GM18868 (cell line): Measurements from ENCODE around the gene VPS33A.
"Not testable (repeated sequence)": the region's sequence is repeated elsewhere in the genome, so short reads cannot be mapped to it uniquely, and the experiment has no call there.

Source experiments
- ATAC-seq: cut with Tn5 transposase; IDR thresholded peaks from one replicate; pipeline ENCODE4 v1.9.1; 2021; ENCODE audit warnings: mild to moderate bottlenecking, moderate library complexity; ENCODE audit not compliant: unreplicated experiment

The VPS33A gene

DNA sequence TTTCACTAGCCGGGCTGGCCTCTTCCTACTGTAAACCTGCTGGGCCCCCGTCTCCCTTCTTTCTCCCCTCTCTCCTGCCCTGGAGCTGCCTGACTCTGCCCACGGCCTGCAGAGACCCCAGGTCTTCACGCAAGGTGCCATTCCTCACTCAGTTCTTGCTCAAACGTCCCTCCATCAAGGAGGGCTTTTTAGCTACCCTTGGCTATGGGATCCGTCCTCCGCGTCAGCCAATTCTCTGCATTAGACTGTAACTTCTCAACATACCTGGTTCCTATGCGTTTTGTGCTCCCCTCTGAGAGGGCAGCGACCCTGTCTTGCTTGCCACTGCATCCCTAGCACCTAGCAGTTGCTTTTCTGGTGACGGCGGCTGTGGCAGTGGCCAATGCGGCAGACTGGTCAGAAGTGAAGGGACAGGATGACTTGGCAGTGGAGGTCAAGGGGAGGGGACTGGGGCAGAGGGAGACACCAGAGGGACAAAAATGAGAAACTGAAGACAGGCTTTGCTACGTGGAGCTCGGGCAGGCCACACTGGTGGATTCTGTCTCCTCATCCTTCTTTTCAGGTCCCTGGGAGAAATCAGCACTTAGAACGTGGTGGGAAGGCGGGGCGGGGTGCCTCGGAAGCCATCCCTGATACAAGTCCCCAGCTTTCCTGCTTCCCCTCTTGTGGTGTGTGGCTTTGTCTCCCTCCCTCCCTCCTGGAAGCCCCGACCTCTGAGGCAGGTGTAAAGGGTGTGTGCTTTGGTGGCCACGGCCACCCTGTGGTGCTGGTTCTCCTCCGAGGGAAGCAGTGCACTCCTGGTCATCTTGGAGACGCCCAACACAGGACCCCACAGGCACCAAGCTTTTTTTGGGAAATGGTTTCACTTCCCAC is 61.0 kb downstream of the VPS33A start:
- no peak for ATAC-seq

GRCh38 chr12:122204167-122205052 is 61.9 kb downstream of the VPS33A start:
- no peak for ATAC-seq

DNA sequence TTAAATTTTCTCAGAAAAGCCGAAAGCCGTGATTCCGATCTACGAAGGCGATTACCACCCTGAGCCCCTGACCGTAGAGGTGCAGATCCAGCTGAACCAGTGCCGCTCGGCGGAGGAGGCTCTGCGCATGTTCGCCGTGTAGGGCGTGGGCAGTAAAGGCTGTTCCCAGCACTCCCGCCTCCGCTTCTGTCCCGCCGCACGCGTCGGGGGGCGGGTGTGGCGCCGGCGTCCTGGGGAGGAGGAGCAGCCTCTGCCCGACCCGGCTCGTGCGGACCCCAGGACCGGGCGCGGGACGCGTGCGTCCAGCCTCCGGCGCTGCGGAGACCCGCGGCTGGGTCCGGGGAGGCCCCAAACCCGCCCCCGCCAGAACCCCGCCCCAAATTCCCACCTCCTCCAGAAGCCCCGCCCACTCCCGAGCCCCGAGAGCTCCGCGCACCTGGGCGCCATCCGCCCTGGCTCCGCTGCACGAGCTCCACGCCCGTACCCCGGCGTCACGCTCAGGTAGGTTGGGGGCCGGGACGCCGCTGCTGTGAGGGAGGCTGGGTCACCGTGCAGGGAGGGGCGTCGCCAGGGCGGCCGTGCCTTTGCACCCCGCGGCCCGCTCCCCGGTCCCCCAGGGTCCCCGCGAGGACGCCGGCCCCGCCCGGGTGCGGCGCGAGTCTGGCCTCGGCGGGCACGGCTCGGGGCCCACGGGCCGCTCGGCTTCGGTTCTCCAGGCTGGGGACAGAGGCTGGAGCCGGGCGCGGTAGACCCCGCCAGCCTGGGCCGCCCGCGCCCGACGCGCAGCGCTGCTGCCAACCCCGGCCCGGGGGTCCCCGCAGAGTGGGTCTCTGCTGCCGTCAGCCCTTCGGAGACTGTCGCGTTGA is 62.8 kb downstream of the VPS33A start, which contains the start of gene B3GNT4:
B3GNT4 (plus strand) TSS at position 409 of the 866 bp plus-strand sequence. CDS start 910 bp downstream, outside the sequence.
- ATAC-seq: no peak

- ATAC-seq: not testable (repeated sequence)
Measured at GRCh38 chr12:122202811-122203210, 63.5 kb downstream of the VPS33A start.

DNA sequence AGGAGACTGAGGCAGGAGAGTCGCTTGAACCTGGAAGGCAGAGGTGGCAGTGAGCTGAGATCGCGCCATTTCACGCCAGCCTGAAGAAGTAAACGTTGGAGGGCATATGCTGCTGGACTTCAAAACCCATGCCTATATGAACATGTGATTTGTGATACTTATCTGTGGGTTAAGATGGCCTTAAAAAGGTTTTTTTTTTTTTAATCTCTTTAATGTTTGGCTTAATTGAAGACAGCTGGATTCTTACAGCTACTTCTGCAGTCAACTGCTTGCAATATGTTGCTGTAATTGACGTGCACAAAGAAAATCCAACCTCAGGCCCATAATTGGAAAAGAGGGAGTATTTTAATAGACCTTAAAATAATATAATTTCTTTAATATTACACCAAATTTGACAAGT is 64.3 kb downstream of the VPS33A start:
- no peak for ATAC-seq

DNA sequence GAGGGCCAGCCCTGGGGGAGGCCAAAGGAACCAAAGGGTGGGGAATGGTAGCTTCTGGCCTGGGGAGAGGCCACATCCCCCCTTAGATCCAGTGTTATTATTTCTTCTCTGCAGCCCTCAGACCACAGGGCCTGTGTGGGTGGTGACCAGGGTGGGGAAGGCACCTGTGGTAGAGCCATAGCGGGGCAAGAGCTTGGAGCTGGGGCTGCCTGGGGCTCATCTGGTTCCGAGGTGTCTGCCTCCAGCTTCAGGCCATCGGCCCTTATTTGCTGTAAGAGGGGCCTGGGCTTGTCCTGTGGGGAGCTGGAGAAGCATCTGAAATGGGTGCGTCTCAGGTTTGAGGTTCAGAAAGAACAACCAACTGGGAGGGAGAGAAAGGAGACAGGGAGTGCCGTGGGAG is 64.9 kb downstream of the VPS33A start:
- ATAC-seq: no peak

DNA sequence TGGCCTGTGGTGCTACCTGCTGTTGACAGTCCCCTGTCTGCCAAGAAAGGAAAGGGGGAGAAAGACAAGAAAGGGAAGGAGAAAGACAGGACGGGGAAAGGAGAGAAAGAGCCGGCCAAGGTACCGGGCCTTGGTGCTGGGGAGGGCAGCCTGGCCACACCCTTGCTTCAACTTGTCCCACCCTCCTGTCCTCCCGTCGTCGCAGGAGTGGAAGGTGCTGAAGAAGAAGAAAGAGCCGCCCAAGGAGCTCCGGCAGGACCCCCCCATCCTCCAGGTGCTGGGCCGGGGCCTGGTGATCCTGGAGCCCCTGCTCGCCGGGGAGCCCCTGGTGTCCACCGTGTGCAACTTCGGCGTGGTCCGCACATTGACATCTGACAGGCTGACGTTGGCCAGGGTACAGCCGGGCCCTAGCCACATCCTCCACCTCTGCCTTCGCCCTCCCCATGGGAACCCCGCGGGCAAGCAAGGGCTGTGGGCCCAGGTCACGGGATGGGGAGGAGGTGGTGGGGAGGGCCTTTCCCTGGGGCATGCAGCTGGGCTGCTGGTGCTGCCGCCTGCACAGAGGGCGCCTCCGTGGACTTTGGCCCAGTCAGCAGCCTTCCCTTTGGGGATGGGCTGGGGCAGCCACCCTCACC is 65.6 kb downstream of the VPS33A start:
- no peak for ATAC-seq

GRCh38 chr12:122199484-122200355 is 66.6 kb downstream of the VPS33A start:
- ATAC-seq: no peak

GRCh38 chr12:122197612-122197966 is 68.7 kb downstream of the VPS33A start:
- no peak for ATAC-seq

DNA sequence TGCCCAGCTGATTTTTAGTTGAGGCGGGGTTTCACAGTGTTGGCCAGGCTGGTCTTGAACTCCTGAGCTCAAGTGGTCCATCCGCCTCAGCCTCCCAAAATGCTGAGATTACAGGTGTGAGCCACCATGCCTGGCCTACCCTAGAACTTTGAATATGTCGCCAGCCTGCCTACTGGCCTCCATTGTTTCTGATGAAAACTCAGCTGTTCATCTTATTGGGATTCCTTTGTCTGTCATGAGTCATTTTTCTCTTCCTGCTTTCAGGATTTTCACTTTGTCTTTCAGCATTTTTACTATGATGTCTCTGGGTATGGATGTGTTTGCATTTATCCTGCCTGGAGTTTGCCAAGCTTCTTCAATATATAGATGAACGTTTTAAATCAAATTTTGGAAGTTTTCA is 70.9 kb downstream of the VPS33A start:
- ATAC-seq: no peak

GRCh38 chr12:122194804-122195203 is 71.5 kb downstream of the VPS33A start:
- ATAC-seq: no peak

DNA sequence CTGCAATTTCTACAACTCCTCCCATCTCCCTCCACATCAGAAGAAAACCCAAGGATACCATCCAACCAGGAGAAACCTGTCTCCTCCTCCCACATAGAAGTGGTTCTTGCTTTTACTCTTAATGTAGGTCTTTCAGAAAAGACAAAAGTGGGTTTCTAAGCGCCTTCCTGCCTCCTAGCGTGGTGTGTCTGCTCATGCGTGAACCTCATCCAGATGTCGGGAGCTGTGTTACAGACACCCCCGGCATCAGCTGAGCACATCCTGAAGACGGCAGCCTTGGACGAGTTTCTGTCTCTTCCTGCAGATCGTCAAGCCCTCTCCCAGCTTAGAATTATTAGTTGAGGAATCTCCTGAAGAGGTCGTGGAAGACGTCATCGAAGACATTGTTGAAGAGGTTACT is 73.9 kb downstream of the VPS33A start:
- no peak for ATAC-seq

GRCh38 chr12:122190842-122191668 is 75.2 kb downstream of the VPS33A start:
- ATAC-seq: no peak

- no peak for ATAC-seq
Measured at GRCh38 chr12:122189626-122190475, 76.4 kb downstream of the VPS33A start.

GRCh38 chr12:122187466-122187865 is 78.8 kb downstream of the VPS33A start:
- no peak for ATAC-seq

- ATAC-seq: no peak
Measured at GRCh38 chr12:122185494-122186082, 80.7 kb downstream of the VPS33A start.

DNA sequence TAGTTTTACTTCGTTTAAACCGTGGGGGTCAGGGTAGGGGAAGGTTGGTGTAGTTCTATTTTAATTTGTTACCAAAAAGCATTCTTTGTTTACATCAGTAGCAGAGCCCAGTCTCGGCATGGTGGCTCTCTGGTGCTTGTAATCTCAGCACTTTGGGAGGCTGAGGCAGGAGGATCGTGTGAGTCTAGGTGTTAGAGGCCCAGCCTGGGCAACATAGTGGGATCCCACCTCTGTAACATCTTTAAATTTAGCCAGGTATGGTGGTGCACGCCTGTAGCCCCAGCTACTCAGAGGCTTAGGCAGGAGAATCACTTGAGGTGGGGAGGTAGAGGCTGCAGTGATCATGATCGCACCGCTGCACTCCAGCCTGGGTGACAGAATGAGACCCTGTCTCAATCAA is 81.2 kb downstream of the VPS33A start:
- ATAC-seq: no peak
